C4-2B (cell line): Measurements from ENCODE around the gene GALNS.

Experiments
- CTCF ChIP-seq: fragments of 450-650 bp; conservative IDR thresholded peaks from 2 replicates; pipeline ENCODE4 v1.5.1; 2017; ENCODE audit warnings: mild to moderate bottlenecking
- ZFX ChIP-seq: fragments of 450-650 bp; IDR thresholded peaks from 2 replicates; pipeline ENCODE4 v1.6.1; 2017

GRCh38 chr16:88806491-88807111 is 50.1 kb downstream of the GALNS start:
- TF ChIP-seq CTCF (no peak), ZFX (no peak)
